Ishikawa (cell line): ENCODE data around the gene MAGEF1.
A peak's percentile ranks its signal among the peaks of the same experiment; 100 is the strongest.

ENCODE experiments used
- CEBPB ChIP-seq: IDR thresholded peaks from 2 replicates; pipeline ENCODE4 v1.6.1; 2012
- CREB1 ChIP-seq: IDR thresholded peaks from 2 replicates; pipeline ENCODE4 v1.6.1; 2012; ENCODE audit warnings: low read depth
- EGR1 ChIP-seq: IDR thresholded peaks from 2 replicates; pipeline ENCODE4 v1.6.1; 2012
- EP300 ChIP-seq: IDR thresholded peaks from 2 replicates; pipeline ENCODE4 v1.6.1; 2012; ENCODE audit warnings: borderline replicate concordance
- FOXM1 ChIP-seq: IDR thresholded peaks from 2 replicates; pipeline ENCODE4 v1.6.1; 2012; ENCODE audit warnings: low read depth, borderline replicate concordance
- MAX ChIP-seq: IDR thresholded peaks from 2 replicates; pipeline ENCODE4 v1.6.1; 2012
- NFIC ChIP-seq: IDR thresholded peaks from 2 replicates; pipeline ENCODE4 v1.6.1; 2012
- RAD21 ChIP-seq: IDR thresholded peaks from 2 replicates; pipeline ENCODE4 v1.6.1; 2012; ENCODE audit warnings: low read depth
- REST ChIP-seq: IDR thresholded peaks from 2 replicates; pipeline ENCODE4 v1.6.1; 2012; ENCODE audit warnings: low read depth, mild to moderate bottlenecking
- TAF1 ChIP-seq: IDR thresholded peaks from 2 replicates; pipeline ENCODE4 v1.6.1; 2012; ENCODE audit warnings: low read depth, mild to moderate bottlenecking
- TCF12 ChIP-seq: IDR thresholded peaks from 2 replicates; pipeline ENCODE4 v1.6.1; 2012; ENCODE audit warnings: low read depth
- TEAD4 ChIP-seq: IDR thresholded peaks from 2 replicates; pipeline ENCODE4 v1.6.1; 2012
- USF1 ChIP-seq: IDR thresholded peaks from 2 replicates; pipeline ENCODE4 v1.6.1; 2012
- YY1 ChIP-seq: IDR thresholded peaks from 2 replicates; pipeline ENCODE4 v1.6.1; 2012; ENCODE audit warnings: low read depth
- ZBTB7A ChIP-seq: IDR thresholded peaks from 2 replicates; pipeline ENCODE4 v1.6.1; 2012; ENCODE audit warnings: low read depth

The MAGEF1 gene

GRCh38 chr3:184711493-184712247 lies at the start of gene MAGEF1:
TSS of gene MAGEF1 (minus strand) at chr3:184712064. CDS start at chr3:184711821, 243 bp downstream.
- TF ChIP-seq USF1: no peak
- peak; percentile 68 for TF ChIP-seq MAX
- TF ChIP-seq FOXM1: no peak
- TF ChIP-seq ZBTB7A: peak; percentile 96
- 0 out of 2 replicates have a peak, but pooled peaks have one; percentile 22 for TF ChIP-seq REST
- TF ChIP-seq RAD21: peak; percentile 16; the same call in 1 of the 2 replicates
- peak; percentile 97 for TF ChIP-seq TAF1
- no peak for TF ChIP-seq CEBPB
- 0 out of 2 replicates have a peak, but pooled peaks have one; percentile 32 for TF ChIP-seq EP300
- TF ChIP-seq EGR1: peak; percentile 70
- TF ChIP-seq TCF12: peak; percentile 48; the same call in 1 of the 2 replicates
- 0 out of 2 replicates have a peak, but pooled peaks have one; percentile 39 for TF ChIP-seq CREB1
- TF ChIP-seq YY1: peak; percentile 84; the same call in 1 of the 2 replicates
- peak; percentile 74; the same call in 1 of the 2 replicates for TF ChIP-seq TEAD4
- peak; percentile 57; the same call in 1 of the 2 replicates for TF ChIP-seq NFIC

- TF ChIP-seq YY1: no peak
- no peak for TF ChIP-seq CEBPB
- no peak for TF ChIP-seq CREB1
Observed at GRCh38 chr3:184761075-184761841, 49.4 kb upstream of the MAGEF1 start.

- no peak for TF ChIP-seq NFIC
- no peak for TF ChIP-seq MAX
- TF ChIP-seq USF1: no peak
- no peak for TF ChIP-seq FOXM1
- TF ChIP-seq RAD21: no peak
- TF ChIP-seq ZBTB7A: no peak
- TF ChIP-seq TCF12: no peak
- TF ChIP-seq EGR1: no peak
Observed at GRCh38 chr3:184760337-184761074, 48.6 kb upstream of the MAGEF1 start.

GRCh38 chr3:184759666-184760200 lies 47.9 kb upstream of the MAGEF1 start:
- no peak for TF ChIP-seq NFIC
- no peak for TF ChIP-seq EP300
- TF ChIP-seq TCF12: no peak
- TF ChIP-seq YY1: no peak
- TF ChIP-seq CEBPB: no peak
- TF ChIP-seq USF1: no peak
- TF ChIP-seq REST: no peak
- no peak for TF ChIP-seq CREB1
- no peak for TF ChIP-seq TAF1
- TF ChIP-seq ZBTB7A: no peak
- TF ChIP-seq MAX: no peak
- no peak for TF ChIP-seq EGR1
- TF ChIP-seq TEAD4: no peak
- TF ChIP-seq FOXM1: no peak
